ENCODE data around the gene ORM2. TPM values are rescaled to one million over a fixed set of nuclear protein-coding genes. Genes with fewer than 3 reads are reported as not detected.

The ORM2 gene
- polyA plus RNA-seq, 3 donors, result not detected

DNA sequence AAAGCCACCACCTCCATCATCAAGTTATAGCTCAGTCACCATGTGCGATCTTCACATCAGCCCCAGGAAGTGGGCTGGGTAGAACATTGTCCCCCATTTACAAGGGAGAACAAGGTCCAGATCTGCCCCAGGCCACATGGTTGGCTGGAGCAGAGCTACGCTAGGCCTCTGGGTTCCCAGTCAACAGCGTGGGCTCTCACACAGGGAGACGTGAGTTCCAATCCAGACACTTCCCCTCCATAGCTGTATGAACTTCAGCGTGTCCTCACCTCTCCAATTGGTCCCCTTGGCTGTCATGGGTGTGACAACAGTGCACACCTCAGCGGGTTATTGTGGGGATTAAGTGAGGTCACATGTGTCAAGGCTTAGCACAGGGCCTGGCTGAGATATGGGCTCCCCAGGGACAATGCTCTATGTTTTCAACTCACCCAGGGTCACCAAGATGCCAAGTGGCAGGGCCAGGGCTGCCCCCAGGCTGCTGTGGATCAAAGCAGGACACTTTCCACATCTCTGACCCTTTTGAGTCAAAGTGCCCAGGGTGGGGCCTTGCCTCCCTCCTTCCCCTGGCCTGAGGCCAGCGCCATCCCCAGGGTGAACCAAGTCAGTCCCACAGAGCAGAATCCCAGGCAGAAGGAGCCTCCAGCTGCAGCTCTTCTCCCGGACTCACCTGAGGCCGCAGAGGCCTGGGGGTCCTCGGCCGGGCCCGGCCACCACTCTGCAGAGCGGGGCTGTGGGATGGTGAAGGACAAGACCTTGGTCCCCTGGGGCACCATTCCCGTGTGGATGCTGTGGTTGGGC, 38.3 kb downstream of the ORM2 start:
- DNase-seq (ENCODE audit: low read depth in 3 of 3, low spot score in 2 of 3), result no peak

DNA sequence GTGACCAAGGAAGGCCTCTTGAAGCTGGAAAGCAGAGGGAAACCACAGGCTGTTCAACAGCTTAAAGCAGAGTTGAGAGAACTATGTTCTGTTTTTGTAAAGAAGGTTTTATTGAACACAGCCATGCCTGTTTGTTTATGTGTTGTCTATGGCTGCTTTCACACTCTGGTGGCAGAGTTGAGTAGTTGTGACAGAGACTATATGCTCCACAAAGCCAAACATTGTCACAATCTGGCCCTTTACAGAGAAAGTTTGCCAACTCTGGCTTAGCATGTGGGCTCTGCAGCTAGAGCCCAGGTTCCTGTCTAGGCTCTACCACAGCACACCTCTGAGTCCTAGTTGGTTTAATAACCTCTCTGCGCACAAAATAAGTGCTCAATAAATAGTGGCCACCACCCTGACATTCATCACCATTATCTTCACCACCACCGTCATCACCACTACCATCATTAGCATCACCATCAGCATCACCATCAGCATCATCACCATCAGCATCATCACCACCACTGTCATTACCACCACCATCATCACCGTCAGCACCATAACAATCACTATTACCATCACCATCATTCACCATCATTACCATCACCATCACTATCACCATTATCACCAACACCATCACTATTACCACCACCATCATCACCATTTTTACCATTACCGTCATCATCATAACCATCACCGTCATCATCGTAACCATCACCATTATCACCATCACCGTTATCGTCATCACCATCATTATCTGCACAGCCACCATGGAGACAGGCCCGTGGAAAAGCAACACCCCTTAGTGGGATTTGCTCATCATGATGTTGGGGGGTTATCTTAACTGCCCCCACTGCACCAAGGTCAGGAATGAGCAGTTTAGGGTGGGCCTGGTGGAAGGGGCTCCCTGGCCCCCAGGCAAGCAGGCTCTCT, 39.8 kb downstream of the ORM2 start:
- DNase-seq (ENCODE audit: low read depth in 3 of 3, low spot score in 2 of 3), result no peak

DNA sequence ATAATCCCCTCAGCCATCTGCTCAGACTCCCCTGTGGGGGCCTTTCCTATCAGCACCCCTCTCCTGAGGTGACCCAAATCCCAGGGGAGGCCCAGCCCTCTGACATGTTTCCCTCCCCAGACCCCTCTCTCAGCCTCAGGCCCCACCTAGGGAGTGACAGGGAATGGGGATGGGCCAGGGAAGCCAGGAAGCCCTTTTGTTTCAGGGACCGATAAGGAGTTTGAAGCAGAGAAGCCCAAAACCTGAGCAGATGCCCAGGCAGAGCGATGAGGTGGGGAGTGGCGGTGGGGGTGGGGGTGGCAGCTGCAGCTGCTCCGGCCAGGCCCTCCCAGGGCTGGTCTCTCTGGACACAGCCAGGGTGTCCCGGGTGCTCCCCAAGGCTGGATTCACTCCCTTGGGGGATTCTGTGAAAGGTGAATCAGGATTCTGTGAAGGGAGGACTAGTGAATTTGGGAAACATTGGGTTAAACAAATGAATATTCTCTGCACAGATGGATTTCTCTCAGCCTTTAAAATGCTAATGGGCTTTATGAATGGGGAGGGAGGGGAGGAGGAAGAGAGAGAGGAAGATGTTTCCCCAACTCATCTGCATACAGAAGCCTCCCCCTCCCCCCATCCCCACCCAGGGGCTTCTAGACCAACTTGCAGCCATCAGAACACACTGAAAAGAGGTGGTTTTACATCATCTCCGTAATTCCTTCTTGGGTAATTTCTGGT, 40.7 kb downstream of the ORM2 start:
- no peak for DNase-seq (ENCODE audit: low read depth in 3 of 3, low spot score in 2 of 3)

DNA sequence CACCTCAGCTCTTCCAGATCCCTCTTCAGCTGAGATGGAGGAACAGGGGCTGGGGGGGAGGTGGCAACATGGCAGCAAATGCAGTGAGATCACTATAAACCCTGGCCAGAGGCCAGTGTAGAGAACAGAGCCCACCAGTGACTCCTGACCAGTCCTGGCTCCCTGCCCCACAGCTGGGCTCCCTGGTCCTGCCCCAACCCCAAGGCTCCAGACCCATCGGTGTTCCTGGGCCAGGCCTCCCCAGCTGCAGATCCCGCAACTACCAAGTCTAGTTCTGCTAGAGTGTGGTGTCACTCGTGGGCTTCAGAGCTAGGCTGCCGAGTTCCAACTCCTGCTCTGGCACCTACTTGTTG, 41.3 kb downstream of the ORM2 start:
- DNase-seq (ENCODE audit: low read depth in 3 of 3, low spot score in 2 of 3), result no peak

DNA sequence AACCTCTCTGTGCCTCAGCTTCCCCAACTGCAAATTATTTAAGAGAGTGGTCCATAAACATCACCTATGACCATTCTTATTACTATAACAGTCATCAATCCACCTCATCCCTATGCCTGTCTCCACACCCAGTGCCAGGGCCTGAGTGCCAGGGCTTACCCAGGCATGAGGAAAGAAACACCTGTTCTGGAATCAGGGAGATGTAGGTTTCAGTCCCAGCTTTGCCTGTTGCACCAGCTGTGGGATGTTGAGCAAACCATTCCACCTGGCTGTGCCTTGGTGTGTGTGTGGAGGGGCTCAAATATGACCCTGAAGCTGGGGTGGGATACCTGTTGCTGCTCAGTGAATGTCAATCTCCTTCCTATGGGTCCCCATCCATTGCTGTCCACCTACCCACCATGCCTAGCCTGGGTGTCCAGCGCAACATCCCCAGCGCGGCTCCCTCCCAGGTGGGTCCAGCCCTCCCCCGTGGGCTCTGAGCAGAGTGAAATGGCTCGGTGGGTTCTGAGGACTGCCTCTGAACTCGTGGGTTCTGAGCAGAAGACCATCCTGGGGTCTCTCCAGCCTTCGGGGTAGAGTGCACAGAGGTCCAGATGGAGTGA, 41.8 kb downstream of the ORM2 start:
- DNase-seq (ENCODE audit: low read depth in 3 of 3, low spot score in 2 of 3), result no peak

DNA sequence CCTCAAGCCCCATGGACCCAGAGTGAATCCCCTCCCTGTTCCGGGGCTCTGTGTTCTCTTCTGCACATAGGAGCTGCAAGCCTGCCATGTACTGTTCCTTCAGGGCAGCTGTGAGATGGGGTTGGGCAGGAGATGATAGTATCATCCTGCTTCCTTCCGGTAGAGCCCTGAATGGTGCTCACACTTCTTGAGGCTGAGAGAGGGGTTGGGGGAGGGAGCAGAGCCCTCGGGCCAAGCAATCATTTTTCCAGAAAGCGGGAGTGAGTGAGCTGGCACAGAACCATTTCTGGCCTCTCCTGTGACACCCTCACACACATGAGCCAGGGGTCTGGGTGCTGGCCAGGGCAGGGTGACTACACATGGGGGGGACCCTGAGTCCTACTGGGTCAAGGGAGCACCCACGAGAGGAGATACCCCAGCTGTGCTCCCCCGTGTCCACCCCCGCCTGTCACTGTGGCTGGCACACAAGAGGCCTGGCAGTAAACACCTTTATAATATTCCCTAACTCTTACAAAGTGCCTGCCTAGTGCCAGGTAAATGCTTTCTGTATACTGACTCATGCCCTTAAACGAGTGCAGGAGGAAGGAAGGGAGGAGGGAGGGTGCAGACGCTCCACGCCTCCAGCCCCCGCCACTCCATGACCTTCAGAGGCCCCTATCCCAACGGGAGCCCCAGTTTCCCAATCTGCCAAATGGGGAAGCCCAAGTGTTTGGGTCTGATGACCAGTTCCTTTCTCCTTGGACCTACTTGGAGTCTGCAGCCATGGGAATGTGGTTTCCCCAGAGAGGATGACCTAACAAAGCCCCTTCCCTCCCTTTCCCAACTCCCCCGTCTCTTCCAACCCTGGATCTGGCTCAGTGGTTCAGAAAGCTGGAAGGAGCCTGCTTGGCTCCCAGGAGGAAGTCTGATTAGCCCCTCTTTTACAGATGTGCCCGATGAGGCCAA, 42.6 kb downstream of the ORM2 start:
- no peak for DNase-seq (ENCODE audit: low read depth in 3 of 3, low spot score in 2 of 3)

DNA sequence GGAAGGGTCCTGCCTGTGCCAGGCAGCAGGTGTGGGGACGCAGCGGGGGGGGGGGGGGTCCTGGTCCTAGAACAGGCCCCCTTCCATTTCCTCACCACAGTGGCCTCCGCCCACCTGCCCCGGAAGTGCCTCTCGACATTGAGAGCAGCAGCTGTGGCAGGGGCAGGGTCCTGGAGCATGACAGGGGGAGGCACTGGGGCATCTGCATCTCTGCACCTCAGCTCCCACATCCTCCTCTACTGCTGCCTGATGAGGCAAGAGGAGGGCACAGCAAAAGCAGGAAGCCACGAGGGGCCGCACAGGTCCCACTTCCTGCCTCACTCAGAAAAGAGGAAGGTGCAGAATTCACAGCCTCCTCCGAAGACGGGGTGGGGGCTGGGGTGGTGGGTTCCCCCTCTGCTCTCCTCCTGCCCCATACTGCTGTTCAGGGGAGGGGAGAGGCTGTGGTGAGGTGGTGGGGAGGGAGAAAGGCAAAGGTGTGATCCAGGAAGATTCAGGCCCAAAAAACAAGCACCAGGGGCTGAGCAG, 43.3 kb downstream of the ORM2 start:
- no peak for DNase-seq (ENCODE audit: low read depth in 3 of 3, low spot score in 2 of 3)

DNA sequence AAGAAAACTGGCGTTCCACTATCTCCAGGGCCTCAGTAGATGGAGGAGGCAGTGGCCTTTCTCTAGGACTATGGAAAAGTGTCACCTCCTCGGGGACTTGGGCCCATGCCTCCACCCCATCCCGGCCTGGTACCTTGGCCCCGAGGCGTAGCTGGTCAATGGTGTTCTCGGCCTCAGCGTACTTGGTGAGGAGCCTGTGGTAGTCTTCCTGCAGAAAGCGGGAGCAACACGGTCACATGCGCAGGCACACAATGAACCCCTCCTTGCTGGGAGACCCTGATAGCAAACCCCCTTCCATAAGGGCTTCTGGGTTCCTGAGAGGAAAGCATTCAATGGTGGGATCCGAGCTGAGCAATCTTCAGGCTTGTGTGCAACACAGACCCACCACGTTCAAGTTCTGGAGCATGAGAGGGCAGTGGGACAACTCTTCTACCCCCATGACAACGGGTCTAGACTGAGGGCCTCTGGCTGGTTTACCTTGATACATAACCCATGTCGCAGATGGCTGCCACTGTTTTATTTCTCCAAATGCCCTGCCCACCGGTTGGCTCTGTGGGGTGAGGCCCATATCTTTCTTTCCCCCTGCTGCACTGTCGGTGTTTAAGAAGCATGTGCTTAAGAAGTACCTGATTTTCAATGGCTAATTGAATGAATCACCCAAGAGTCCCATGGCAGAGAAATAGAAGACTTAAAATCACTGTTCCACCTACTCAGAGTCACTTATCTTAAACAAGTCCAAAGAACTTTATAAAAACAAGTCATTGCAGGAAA, 44.5 kb downstream of the ORM2 start:
- no peak for DNase-seq (ENCODE audit: low read depth in 3 of 3, low spot score in 2 of 3)

DNA sequence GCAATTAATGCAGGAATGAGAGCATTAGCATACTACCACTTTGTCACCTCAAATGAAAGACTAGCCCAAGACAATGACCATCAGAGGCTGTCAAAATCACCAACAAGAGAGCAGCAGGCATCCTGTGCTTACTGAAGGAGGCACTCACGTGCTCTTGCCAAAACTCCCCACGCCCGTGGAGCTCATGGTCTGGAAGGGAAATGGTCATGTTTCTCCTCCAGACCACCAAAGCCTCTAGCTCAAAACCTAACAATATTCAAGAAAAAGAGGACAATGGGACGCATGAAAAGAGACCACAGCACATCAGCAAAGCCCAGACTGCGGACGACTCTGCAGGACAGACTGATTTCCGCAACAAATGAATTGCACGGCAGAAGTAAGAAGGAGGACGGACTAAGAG, 45.3 kb downstream of the ORM2 start:
- no peak for DNase-seq (ENCODE audit: low read depth in 3 of 3, low spot score in 2 of 3)

DNA sequence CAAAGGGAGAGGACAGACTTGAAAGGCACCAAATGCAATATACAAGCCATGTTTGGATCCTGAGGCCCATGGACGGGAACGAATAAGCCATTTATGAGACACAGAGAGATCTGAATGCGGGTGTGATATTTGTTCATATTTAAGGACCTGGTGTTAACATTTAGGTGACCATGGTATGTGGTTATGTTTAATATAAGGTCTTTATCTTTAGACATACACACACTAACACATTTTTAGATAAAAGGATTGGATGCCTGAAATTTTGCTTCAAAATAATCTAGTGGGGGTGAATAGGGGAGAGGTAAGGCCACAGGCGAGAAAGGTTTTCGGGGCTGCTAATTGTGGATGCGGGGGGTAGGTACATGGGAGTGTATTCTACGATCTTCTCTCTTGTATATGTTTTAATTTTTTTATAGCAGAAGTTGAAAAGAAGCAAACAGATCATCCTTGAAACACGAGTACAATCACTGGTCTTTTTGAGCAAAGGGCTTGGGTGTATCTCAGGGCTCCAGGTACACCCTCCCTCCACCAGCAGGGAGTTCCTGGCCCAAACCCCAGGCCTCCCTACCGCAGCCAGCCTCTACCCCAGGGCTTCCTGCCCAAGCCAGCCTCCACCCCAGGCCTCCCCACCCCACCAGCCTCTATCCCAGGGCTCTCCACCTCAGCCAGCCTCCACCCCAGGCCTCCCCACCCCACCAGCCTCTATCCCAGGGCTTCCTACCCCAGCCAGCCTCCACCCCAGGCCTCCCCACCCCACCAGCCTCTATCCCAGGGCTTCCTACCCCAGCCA, 45.9 kb downstream of the ORM2 start:
- DNase-seq (ENCODE audit: low read depth in 3 of 3, low spot score in 2 of 3), result no peak

DNA sequence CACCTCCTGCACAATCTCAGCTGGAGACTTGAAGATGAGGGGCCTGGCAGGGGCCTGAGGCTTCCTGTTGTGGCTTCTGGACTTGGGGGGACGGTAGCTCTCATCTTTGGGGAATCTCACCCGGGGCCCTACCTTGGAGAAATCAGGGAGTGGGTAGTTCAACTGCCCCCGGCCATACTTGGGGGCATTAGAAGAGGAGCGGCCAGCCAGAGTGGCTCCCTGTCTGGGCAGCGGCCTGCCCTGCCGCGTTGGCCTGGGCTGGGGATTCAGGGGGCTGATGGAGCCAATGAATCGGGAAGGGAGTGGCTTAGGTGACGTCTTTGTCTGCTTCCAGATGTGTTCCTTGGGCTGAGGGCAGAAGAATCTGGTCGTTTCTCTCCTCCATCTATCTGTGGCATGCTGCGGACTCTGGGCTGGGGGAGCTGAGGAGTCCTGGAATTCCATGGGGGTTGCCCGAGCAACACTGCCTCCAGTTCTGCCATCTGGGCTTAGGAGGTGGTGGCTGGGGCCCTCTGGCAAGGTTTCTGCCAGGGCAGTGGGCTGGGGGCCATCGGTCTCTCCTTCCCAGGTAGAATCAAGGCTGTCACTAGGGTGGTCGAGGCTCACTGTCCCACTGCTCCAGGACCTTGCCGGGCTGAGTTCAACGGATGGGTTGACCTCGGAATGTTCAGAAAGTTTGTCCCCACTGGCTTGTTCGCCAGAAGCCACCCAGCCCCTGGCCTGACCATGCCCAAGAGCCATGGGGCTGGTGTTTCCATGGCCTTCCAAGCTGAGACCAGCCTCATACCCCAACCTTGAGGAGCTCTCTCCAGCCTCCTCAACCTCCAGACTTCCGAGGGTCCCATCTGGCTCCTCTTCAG, 47.1 kb downstream of the ORM2 start:
- no peak for DNase-seq (ENCODE audit: low read depth in 3 of 3, low spot score in 2 of 3)

DNA sequence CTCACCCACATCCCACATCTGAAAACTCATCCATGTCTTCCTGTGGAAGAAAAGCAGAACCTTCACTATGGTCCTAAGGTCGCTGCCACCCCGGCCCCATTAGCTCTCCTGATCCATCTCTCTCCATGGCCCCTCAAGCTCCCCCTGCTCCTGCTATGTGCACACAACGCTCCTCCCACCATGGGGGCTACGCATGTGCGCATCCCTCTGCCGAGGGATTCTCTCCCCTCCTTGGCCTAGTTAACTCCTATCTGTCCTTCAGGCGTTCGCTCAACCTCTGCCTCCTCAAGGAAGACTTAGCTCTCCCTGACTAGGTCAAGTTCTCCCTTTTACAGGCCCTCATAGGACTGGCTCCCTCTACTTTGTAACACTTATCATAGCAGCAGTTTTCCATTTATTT, 48.3 kb downstream of the ORM2 start:
- no peak for DNase-seq (ENCODE audit: low read depth in 3 of 3, low spot score in 2 of 3)

DNA sequence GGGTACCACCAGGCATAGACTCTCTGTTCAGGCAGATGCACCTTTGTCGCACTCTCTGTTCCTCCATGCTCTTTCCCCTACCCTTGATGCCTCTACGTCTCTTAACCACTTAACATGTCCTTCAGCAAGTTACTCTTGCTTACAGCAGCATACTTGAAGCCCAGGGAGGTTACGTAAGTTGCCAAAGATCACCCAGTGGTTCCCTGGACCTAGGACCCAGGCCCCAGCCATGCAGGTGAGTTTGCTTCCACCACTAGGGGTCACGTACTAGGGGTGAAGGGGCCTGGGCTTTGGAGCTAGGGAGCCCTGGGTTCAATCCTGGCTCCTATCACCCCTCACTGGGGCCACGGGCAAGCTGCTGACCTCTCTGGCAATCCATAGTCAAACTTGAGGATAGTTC, 49.2 kb downstream of the ORM2 start:
- DNase-seq (ENCODE audit: low read depth in 3 of 3, low spot score in 2 of 3), result no peak

All from right renal cortex interstitium (tissue), 3 donors.